Measurements from ENCODE around the gene NMD3. TPM values are rescaled to one million over a fixed set of nuclear protein-coding genes. Genes with fewer than 3 reads are reported as not detected.

Gene NMD3
- total RNA-seq, 2 experiments from 2014 or later, result 65.8 to 70.8 TPM

DNA sequence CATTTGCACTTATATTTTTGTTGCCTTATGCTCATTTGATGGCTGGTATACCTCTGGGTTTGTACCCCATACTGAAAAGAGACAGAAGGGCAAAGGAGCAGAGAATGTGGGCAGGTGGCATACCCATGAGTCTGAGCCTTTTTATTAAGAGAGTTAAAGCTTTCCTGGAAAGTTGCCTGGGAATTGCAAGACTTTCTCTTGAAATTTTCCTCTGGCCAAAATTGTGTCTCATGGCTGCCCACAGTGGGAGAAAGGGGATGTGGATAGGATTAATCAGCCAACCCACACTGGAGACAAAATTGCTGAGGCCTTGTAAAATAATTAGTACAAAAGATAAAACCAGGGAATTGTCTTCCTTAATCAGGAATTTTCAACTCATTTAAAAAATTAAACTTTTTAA is 8.2 kb upstream of the NMD3 start:
- Mint-ChIP-seq H3K36me3 (no peaks in the 10 kb centered on the region), H3K4me3 (no peak overlapping the region), H3K9me3 (no peaks in the 10 kb centered on the region), H3K27me3 (peaks cover 3% of the 10 kb centered on the region), H3K4me1 (ENCODE audit: low read depth) (no peaks in the 10 kb centered on the region), H3K27ac (no peak overlapping the region)
- intact Hi-C loops (cut with micrococcal nuclease), result no loop called here
- ChIA-PET CTCF (interaction anchor here (1.2 kb wide), 1 partner anchor 62 kb away, joined by 3 read pairs; no protein-coding TSS in a partner anchor), POLR2A (no interaction called here)
- DNase-seq, result no peak

DNA sequence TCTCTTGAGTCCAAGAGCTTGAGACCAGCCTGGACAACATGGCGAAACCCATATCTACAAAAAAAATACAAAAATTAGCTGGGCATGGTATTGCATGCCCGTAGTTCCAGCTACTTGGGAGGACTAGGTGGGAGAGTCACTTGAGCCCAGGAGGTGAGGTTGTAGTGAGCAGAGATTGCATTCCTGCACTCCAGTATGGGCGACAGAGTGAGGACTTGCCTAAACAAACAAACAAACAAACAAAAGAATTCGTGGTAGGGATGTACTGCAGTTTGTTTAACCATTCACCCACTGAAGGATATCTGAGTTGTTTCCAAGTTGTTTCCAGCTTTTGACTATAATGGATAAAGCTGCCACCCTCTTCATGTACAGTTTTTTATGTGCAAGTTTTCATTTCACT is 7.5 kb upstream of the NMD3 start:
- Mint-ChIP-seq H3K4me1 (ENCODE audit: low read depth) (no peaks in the 10 kb centered on the region), H3K27me3 (peaks cover 3% of the 10 kb centered on the region), H3K9me3 (no peaks in the 10 kb centered on the region), H3K36me3 (no peaks in the 10 kb centered on the region), H3K4me3 (no peak overlapping the region), H3K27ac (no peak overlapping the region)
- ChIA-PET POLR2A (no interaction called here), CTCF (no interaction called here)
- intact Hi-C loops (cut with micrococcal nuclease), result no loop called here
- DNase-seq, result no peak

DNA sequence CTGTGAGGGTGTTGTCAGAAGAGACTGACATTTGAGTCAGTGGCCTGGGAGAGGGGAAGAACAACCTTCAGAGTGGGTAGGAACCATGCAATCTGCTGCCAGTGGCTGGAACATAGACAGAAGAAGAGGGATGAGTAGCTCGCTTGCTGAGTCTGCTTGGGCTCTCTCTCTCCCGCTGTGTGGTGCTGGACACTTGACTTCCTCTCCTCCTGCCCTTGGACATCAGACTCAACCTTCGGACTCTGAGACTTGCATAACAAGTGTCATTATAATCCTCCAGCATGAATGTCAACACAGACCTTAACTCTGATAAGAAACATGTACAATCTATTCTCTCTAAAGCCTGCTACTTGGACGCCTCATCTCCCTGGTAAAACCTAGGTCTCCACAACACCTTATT is 5.9 kb upstream of the NMD3 start:
- no peak for DNase-seq
- H3K9me3 Mint-ChIP-seq, result no peaks in the 10 kb centered on the region
- peaks cover 3% of the 10 kb centered on the region for H3K36me3 Mint-ChIP-seq
- peaks cover under 1% of the 10 kb centered on the region for H3K4me1 Mint-ChIP-seq (ENCODE audit: low read depth)
- no peak overlapping the region for H3K4me3 Mint-ChIP-seq
- CTCF ChIA-PET, result no interaction called here
- intact Hi-C loops (cut with micrococcal nuclease), result no loop called here
- H3K27ac Mint-ChIP-seq, result no peak overlapping the region
- POLR2A ChIA-PET, result no interaction called here
- peaks cover 3% of the 10 kb centered on the region for H3K27me3 Mint-ChIP-seq

DNA sequence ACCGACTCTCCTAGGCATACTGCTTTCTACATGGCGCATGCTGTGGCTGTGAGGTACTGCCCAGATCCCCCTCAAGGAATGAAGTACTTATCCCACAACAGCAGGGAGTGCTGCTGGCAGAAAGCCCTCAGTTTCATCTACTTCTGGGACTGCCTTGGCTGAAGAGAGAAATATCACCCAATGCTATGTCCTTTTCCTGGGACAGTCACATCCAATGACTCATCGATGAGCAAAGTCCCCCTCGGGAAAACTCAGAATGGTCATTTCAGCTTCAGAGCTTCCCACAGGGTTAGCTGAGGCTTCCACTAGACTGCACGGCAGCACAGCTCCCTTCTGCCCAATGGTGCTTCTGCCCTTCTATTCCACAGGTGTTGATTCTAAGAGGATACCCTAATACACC is 3.6 kb upstream of the NMD3 start:
- Mint-ChIP-seq H3K4me3 (no peak overlapping the region), H3K9me3 (no peaks in the 10 kb centered on the region), H3K36me3 (peaks cover 3% of the 10 kb centered on the region), H3K4me1 (ENCODE audit: low read depth) (peaks cover 5% of the 10 kb centered on the region), H3K27me3 (peaks cover 3% of the 10 kb centered on the region), H3K27ac (no peak overlapping the region)
- CTCF ChIA-PET, result no interaction called here
- intact Hi-C loops (cut with micrococcal nuclease), result no loop called here
- DNase-seq, result no peak
- POLR2A ChIA-PET, result no interaction called here

DNA sequence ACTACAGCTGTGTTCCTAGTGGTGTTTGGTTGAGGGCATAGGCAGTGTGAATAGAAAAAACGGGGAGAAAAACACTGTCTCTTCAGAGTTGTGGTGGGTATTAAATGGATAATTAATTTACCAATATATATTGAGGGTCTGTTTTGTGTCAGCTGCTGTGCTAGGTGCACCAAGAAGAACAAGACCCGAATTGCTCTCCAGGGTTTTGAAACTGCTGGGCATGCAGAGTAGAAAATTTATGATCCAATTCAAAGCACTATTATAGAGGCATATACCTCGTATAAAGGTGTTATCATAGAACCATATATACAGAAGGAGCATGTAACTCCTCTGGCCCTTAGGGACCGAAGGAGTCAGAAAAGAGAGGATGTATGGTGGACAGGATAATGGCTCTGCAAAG is 1.6 kb upstream of the NMD3 start:
- intact Hi-C loops (cut with micrococcal nuclease), result no loop called here
- DNase-seq, result no peak
- H3K27me3 Mint-ChIP-seq, result peaks cover 3% of the 10 kb centered on the region
- ChIA-PET CTCF (no interaction called here), POLR2A (no interaction called here)
- no peaks in the 10 kb centered on the region for H3K9me3 Mint-ChIP-seq
- no peak overlapping the region for H3K27ac Mint-ChIP-seq
- peaks cover 3% of the 10 kb centered on the region for H3K36me3 Mint-ChIP-seq
- peaks cover 17% of the 10 kb centered on the region for H3K4me1 Mint-ChIP-seq (ENCODE audit: low read depth)
- H3K4me3 Mint-ChIP-seq, result no peak overlapping the region

DNA sequence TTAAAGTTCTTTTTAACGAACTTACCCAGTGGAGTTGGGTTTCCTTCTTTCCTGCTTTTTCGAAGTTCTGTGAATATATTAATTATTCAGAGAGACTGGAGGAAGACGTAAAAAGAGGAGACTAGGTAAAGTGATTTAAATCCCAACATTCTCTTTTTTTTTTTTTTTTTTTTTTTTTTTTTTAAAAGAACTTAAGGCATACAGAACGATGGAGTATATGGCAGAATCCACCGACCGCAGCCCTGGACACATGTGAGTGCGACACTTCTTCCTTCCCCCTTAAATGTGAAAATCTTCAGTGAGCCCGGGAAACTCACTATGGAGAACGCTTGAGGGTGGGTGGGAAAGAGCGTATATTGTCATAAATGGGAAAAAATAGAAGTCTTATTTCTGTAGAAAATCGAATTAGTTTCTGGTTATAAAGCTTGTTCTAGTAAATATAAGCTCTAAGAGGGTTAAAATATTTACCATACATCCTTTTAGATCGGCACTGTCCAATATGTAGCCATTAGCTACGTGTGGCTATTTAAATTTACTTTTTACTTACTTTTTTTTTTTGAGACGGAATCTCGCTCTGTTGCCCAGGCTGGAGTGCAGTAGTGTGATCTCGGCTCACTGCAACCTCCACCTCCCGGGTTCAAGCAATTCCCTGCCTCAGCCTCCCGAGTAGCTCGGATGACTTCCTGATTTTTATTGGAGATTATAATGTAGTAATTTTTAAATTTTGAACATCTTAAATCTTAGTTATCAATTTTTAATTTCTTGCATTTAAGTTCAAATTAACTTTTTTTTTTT is 892 bp downstream of the NMD3 start:
- POLR2A ChIA-PET, result interaction anchor here (0.7 to 1.0 kb wide), 4 partner anchors 468 to 1613 kb away, joined by 3 to 4 read pairs (median 3); no protein-coding TSS in a partner anchor
- Mint-ChIP-seq H3K36me3 (peaks cover 10% of the 10 kb centered on the region), H3K4me3 (peak overlapping the region; percentile 87), H3K4me1 (ENCODE audit: low read depth) (peaks cover 25% of the 10 kb centered on the region), H3K9me3 (no peaks in the 10 kb centered on the region), H3K27ac (peak overlapping the region; percentile 84), H3K27me3 (no peaks in the 10 kb centered on the region)
- CTCF ChIA-PET, result interaction anchor here (0.7 to 1.8 kb wide), 5 partner anchors 9 to 731 kb away, joined by 3 to 7 read pairs (median 3); no protein-coding TSS in a partner anchor
- intact Hi-C loops (cut with micrococcal nuclease), result loop anchor here (1.0 to 5.0 kb wide), 7 partner anchors 89 to 1195 kb away; partner anchors contain the start of gene PPM1L
- peak; percentile 19 for DNase-seq

DNA sequence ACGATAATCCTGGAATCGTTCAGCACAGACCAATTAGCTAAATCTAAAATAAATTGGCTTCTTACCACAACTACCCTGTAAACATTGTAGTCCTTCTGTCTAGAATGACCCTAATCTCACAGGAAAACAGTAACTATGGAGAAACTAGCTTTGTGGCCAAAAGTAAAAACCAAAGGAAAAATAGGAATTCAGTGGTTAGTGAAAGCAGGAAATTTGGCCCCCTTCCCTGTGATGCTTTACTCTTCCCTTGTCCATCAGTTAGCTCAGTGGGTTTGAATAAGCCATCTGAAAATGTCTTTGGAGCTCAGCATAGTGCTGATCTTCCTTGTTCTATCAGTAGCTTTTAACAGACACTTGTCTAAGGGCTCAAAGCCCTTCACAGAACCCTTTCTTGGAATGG is 1.6 kb downstream of the NMD3 start:
- no peak for DNase-seq
- no peaks in the 10 kb centered on the region for H3K27me3 Mint-ChIP-seq
- ChIA-PET POLR2A (interaction anchor here (0.7 to 1.0 kb wide), 2 partner anchors 468 to 1613 kb away, joined by 3 read pairs; no protein-coding TSS in a partner anchor), CTCF (interaction anchor here (1.0 to 1.8 kb wide), 4 partner anchors 9 to 281 kb away, joined by 3 to 7 read pairs (median 4); no protein-coding TSS in a partner anchor)
- H3K4me3 Mint-ChIP-seq, result peak overlapping the region; percentile 87
- intact Hi-C loops (cut with micrococcal nuclease), result loop anchor here (5.0 kb wide), 4 partner anchors 125 to 1195 kb away; no protein-coding TSS in a partner anchor
- no peaks in the 10 kb centered on the region for H3K9me3 Mint-ChIP-seq
- no peak overlapping the region for H3K27ac Mint-ChIP-seq
- H3K4me1 Mint-ChIP-seq (ENCODE audit: low read depth), result peaks cover 26% of the 10 kb centered on the region
- peaks cover 12% of the 10 kb centered on the region for H3K36me3 Mint-ChIP-seq

DNA sequence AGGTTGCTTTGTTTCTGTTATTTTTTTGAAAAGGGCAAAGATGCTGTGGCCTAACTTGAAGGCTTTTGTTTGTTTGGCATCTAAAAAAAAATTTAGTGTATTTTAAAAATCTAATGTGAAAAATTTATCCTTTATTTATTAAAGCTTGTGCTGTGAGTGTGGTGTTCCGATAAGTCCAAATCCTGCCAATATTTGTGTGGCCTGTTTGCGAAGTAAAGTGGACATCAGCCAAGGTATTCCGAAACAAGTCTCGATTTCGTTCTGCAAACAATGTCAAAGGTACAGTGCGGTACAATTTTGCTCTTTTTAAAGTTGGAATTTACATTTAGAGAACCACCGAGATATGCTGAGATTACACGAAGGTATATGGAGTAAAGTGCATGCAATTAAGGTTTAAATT is 3.7 kb downstream of the NMD3 start:
- Mint-ChIP-seq H3K4me3 (no peak overlapping the region), H3K27me3 (no peaks in the 10 kb centered on the region), H3K27ac (no peak overlapping the region), H3K36me3 (peaks cover 10% of the 10 kb centered on the region), H3K4me1 (ENCODE audit: low read depth) (peaks cover 26% of the 10 kb centered on the region), H3K9me3 (no peaks in the 10 kb centered on the region)
- CTCF ChIA-PET, result no interaction called here
- POLR2A ChIA-PET, result no interaction called here
- intact Hi-C loops (cut with micrococcal nuclease), result loop anchor here (5.0 kb wide), 4 partner anchors 127 to 1197 kb away; no protein-coding TSS in a partner anchor
- no peak for DNase-seq

DNA sequence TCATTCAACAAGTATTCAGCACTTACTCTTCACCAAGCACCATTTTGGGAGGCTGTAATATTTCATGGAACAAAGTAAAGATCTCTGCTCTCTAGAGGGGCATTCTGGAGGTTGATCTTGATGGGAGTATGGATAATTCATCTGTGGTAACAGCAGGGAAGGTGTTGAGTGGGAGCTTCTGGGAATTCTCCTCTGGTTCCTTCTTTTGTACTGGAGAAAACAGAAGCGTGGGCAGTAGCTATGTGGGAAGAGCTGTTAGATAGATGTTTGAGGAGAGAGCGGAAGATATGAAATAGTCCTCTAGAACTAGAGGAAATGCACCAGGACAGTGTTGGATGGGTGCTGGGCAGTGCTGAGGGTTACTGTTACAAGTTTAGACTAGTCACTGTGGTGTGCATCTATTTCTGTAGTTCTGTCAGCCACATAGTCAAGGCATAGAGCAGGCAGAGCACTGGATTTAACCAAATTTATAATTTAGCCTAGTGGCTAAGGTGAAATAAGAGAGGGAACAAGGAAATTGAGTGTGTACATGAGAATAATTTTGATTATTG is 9.6 kb downstream of the NMD3 start:
- no peaks in the 10 kb centered on the region for H3K9me3 Mint-ChIP-seq
- no peak overlapping the region for H3K27ac Mint-ChIP-seq
- peaks cover 4% of the 10 kb centered on the region for H3K4me1 Mint-ChIP-seq (ENCODE audit: low read depth)
- no peaks in the 10 kb centered on the region for H3K27me3 Mint-ChIP-seq
- no peak overlapping the region for H3K4me3 Mint-ChIP-seq
- peaks cover 17% of the 10 kb centered on the region for H3K36me3 Mint-ChIP-seq
- intact Hi-C loops (cut with micrococcal nuclease), result no loop called here
- POLR2A ChIA-PET, result no interaction called here
- CTCF ChIA-PET, result interaction anchor here (1.1 to 1.7 kb wide), 3 partner anchors 8 to 44 kb away, joined by 3 to 7 read pairs (median 5); no protein-coding TSS in a partner anchor
- DNase-seq, result no peak

DNA sequence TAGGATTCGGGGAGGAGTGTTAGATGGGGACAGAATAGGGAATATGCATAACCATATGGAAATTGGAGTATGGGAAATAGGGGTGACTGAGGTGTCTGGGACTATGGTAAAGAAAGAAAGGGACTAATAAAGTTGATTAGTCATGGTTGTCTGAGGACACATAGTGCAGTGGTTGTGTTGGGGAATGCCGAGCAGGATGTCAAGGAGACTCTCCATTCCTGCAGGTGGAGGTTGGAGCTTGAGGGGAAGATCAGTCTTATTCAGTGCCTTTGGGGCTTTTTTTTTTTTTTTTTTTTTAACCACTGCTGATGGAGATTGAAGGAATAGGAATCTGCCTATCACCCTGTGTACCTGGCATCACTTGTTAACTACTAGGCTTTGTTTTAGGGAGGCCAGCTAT is 10.8 kb downstream of the NMD3 start:
- ChIA-PET POLR2A (no interaction called here), CTCF (interaction anchor here (1.5 to 1.7 kb wide), 2 partner anchors 9 to 43 kb away, joined by 5 to 7 read pairs; no protein-coding TSS in a partner anchor)
- H3K4me1 Mint-ChIP-seq (ENCODE audit: low read depth), result peaks cover 7% of the 10 kb centered on the region
- peaks cover 23% of the 10 kb centered on the region for H3K36me3 Mint-ChIP-seq
- intact Hi-C loops (cut with micrococcal nuclease), result no loop called here
- H3K4me3 Mint-ChIP-seq, result no peak overlapping the region
- DNase-seq, result no peak
- no peaks in the 10 kb centered on the region for H3K9me3 Mint-ChIP-seq
- H3K27ac Mint-ChIP-seq, result no peak overlapping the region
- H3K27me3 Mint-ChIP-seq, result no peaks in the 10 kb centered on the region

DNA sequence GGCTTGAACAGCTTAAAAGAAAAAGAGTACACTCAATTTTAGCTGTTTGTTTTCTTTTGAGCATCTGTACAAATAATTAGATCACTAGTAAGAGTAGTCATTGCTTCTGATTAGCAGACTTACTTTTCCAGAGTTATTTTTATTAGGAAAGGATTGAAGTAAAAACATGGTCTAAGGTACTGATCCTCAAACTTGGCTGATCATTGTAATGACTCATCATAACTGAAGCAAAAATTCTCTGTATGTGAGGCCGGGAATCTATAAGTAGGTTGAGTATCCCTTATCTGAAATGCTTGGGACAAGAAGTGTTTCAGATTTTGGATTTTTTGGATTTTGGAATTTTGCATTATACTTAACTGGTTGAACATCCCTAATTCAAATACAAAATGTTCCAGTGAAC is 12.4 kb downstream of the NMD3 start:
- no peaks in the 10 kb centered on the region for H3K27me3 Mint-ChIP-seq
- H3K36me3 Mint-ChIP-seq, result peaks cover 29% of the 10 kb centered on the region
- no peak for DNase-seq
- no peak overlapping the region for H3K27ac Mint-ChIP-seq
- ChIA-PET CTCF (no interaction called here), POLR2A (no interaction called here)
- peaks cover 10% of the 10 kb centered on the region for H3K4me1 Mint-ChIP-seq (ENCODE audit: low read depth)
- no peaks in the 10 kb centered on the region for H3K9me3 Mint-ChIP-seq
- intact Hi-C loops (cut with micrococcal nuclease), result no loop called here
- no peak overlapping the region for H3K4me3 Mint-ChIP-seq

DNA sequence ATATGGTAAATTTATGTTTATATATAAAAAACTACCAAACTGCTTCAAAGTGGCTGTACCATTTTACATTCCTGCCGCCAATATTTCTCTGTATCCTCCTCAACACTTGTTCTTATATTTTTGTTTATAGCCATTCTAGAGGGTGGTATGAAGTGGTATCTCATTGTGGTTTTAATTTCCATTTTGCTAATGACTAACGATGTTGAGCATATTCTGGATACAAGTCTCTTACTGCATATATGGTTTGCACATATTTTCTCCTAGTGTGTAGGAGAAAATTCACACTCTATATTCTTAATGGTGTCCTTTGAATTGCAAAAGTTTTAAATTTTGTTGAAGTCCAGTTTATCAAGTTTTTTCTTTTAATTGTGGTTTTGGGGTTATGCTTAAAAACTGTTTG is 15.1 kb downstream of the NMD3 start:
- peaks cover 38% of the 10 kb centered on the region for H3K36me3 Mint-ChIP-seq
- H3K4me3 Mint-ChIP-seq, result no peak overlapping the region
- no peak for DNase-seq
- H3K4me1 Mint-ChIP-seq (ENCODE audit: low read depth), result peaks cover 10% of the 10 kb centered on the region
- no peak overlapping the region for H3K27ac Mint-ChIP-seq
- no peaks in the 10 kb centered on the region for H3K27me3 Mint-ChIP-seq
- H3K9me3 Mint-ChIP-seq, result no peaks in the 10 kb centered on the region
- CTCF ChIA-PET, result interaction anchor here (2.2 kb wide), 1 partner anchor 39 kb away, joined by 7 read pairs; no protein-coding TSS in a partner anchor
- POLR2A ChIA-PET, result no interaction called here
- intact Hi-C loops (cut with micrococcal nuclease), result no loop called here
